Activated naive CD8-positive, alpha-beta T cell treated with anti-CD3 and anti-CD28 coated beads, Interleukin-2, amount 50 U/mL, for 24 hours (primary cell): ENCODE data around the gene PPP1R12C.
"Not testable (repeated sequence)": the region's sequence is repeated elsewhere in the genome, so short reads cannot be mapped to it uniquely, and the experiment has no call there.

Source experiments
- ATAC-seq: fragments of 150-1000 bp; cut with Tn5 transposase; one replicate; pipeline ENCODE4 v1.10.0; 2021
- DNase-seq: peaks from one replicate; pipeline ENCODE4 v3.0.0; 2021
- H3K27ac Mint-ChIP-seq: one replicate; pipeline ENCODE4 v1.8.0; 2021; ENCODE audit warnings: mild to moderate bottlenecking, mixed read lengths
- H3K27me3 Mint-ChIP-seq: one replicate; pipeline ENCODE4 v1.8.0; 2021; ENCODE audit warnings: mixed read lengths
- H3K36me3 Mint-ChIP-seq: one replicate; pipeline ENCODE4 v1.8.0; 2021; ENCODE audit warnings: low read depth, mixed read lengths
- H3K4me1 Mint-ChIP-seq: one replicate; pipeline ENCODE4 v1.8.0; 2021; ENCODE audit warnings: mixed read lengths
- H3K4me3 Mint-ChIP-seq: one replicate; pipeline ENCODE4 v1.8.0; 2021; ENCODE audit warnings: mild to moderate bottlenecking, moderate library complexity, mixed read lengths
- H3K9me3 Mint-ChIP-seq: one replicate; pipeline ENCODE4 v1.8.0; 2021; ENCODE audit warnings: mixed read lengths

Gene PPP1R12C

DNA sequence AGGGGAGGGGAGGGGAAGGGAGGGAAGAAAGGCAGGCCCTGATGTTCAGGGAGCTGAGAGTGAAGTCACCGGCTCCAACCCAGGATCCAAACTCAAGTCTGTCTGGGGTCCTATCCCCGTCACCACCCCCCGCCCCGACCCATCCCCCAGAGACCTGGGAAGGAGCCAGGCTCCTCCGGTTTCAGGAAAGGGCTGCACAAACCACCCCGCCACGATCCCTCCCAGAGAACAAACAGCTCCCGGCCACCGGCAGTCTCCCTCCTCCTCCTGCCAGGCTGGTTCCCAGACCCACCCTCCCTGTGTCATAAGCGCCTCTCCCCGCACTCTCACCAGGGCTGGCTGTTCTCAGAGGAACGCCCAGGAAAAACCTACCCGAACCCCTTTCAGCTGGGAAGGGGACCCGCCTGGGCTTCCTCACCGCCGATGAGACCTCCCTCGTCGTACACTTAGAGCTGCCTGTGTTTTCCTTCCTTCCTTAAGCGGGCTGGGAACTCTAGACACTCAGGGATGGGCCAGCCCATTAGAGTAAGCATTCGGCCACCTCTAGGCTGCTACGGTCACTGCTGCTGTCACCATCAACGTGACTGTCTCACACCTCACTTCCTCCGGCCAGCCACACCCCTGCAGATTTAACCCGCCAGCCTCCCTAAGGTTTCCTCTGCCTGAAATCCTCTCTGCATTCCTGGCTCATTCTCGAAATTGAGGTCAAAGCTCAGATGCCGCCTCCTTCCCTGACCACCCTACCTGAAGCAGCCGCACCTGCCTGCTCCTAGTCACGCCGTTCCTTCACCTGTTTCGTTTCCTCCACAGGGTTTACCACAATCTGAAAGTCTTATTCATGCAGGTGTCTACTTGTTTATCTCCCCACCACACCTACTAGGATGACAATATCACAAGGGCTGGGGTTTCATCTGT, 48.2 kb downstream of the PPP1R12C start:
- Mint-ChIP-seq H3K36me3 (peaks cover 4% of the 10 kb centered on the region), H3K27me3 (peaks cover 63% of the 10 kb centered on the region), H3K4me1 (peaks cover 8% of the 10 kb centered on the region), H3K9me3 (no peaks in the 10 kb centered on the region), H3K4me3 (no peak overlapping the region), H3K27ac (no peak overlapping the region)
- ATAC-seq (no peak), DNase-seq (no peak)

- Mint-ChIP-seq H3K27ac (no peak overlapping the region), H3K4me1 (peaks cover 10% of the 10 kb centered on the region), H3K36me3 (peaks cover 1% of the 10 kb centered on the region), H3K9me3 (no peaks in the 10 kb centered on the region), H3K27me3 (peaks cover 56% of the 10 kb centered on the region), H3K4me3 (no peak overlapping the region)
- no peak for DNase-seq
- no peak for ATAC-seq
Measured at GRCh38 chr19:55067869-55068268, 49.6 kb downstream of the PPP1R12C start.

- Mint-ChIP-seq H3K4me3 (no peak overlapping the region), H3K27me3 (peaks cover 44% of the 10 kb centered on the region), H3K4me1 (peaks cover 20% of the 10 kb centered on the region), H3K36me3 (no peaks in the 10 kb centered on the region), H3K9me3 (no peaks in the 10 kb centered on the region), H3K27ac (no peak overlapping the region)
- ATAC-seq (no peak), DNase-seq (no peak)
Measured at GRCh38 chr19:55066107-55066709, 51.2 kb downstream of the PPP1R12C start.

- not testable (repeated sequence) for H3K4me3 Mint-ChIP-seq, H3K27ac Mint-ChIP-seq, H3K36me3 Mint-ChIP-seq, H3K9me3 Mint-ChIP-seq, DNase-seq, ATAC-seq
- peaks cover 42% of the 10 kb centered on the region for H3K27me3 Mint-ChIP-seq
- H3K4me1 Mint-ChIP-seq: peaks cover 20% of the 10 kb centered on the region
Measured at GRCh38 chr19:55065516-55065915, 51.9 kb downstream of the PPP1R12C start.

- Mint-ChIP-seq H3K4me1 (peaks cover 13% of the 10 kb centered on the region), H3K36me3 (peaks cover 7% of the 10 kb centered on the region), H3K27ac (no peak overlapping the region), H3K27me3 (peaks cover 27% of the 10 kb centered on the region), H3K4me3 (peak overlapping the region; percentile 84), H3K9me3 (no peaks in the 10 kb centered on the region)
- ATAC-seq (no peak), DNase-seq (no peak)
Measured at GRCh38 chr19:55063492-55063843, 54.0 kb downstream of the PPP1R12C start.

DNA sequence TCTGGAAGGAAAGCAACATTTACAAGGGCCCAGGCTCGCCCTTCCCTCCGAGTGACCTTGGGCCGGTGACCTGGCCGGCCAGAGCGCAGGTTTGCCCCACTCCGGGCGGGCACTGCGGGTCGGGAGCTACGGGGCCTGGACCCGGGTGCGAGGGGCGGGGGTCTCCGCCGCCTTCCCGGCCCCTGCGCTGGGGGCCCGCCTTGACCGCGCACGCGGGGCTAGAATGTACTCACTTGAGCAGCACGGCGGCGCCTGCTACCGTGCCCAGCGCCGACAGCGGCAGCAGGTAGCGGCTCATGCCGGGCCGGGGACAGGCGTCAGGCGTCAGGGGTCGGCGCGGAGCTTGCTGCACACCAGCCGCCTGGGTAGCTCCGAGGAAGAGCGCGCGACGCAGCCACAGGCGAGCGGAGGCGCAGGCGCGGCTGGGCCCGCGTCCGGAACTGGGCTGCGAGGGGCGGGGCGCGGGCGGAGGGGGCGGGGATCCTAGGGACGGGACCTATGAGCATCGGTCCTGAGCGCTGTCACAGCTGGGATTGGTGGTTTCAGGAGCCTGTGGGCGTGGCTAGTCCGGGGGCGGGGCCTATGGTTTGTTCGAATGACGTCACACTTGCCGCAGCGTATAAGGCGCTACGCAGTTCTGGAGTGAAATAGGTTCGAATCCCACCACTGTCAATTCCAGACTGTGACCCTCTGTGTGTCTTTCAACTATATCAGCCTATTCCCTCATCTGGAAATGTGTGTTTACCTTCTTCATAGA, 54.5 kb downstream of the PPP1R12C start, which contains the start of gene RDH13:
TSS of gene RDH13 (minus strand) at position 414 of the 757 bp plus-strand sequence. CDS start at position 298, 116 bp downstream.
- peak; percentile 100 for DNase-seq
- ATAC-seq: peak; percentile 99
- H3K4me3 Mint-ChIP-seq: peak within 1 kb of the TSS; percentile 84
- H3K9me3 Mint-ChIP-seq: no peaks in the 10 kb centered on the region
- H3K27ac Mint-ChIP-seq: peak within 1 kb of the TSS; percentile 35
- peaks cover 10% of the 10 kb centered on the region for H3K36me3 Mint-ChIP-seq
- H3K4me1 Mint-ChIP-seq: peaks cover 13% of the 10 kb centered on the region
- H3K27me3 Mint-ChIP-seq: peaks cover 21% of the 10 kb centered on the region

DNA sequence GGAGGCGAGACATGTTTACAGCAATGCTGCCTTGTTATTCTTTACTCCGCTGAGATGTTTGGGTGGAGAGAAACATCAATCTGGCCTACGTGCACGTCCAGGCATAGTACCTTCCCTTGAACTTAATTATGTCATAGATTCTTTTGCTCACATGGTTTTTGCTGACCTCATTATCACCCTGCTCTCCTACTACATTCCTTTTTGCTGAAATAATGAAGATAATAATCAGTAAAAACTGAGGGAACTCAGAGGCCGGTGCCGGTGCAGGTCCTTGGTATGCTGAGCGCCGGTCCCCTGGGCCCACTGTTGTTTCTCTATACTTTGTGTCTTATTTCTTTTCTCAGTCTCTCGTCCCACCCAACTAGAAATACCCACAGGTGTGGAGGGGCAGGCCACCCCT, 57.1 kb downstream of the PPP1R12C start:
- peaks cover 13% of the 10 kb centered on the region for H3K4me1 Mint-ChIP-seq
- not testable (repeated sequence) for DNase-seq, ATAC-seq, H3K9me3 Mint-ChIP-seq, H3K27me3 Mint-ChIP-seq, H3K27ac Mint-ChIP-seq, H3K4me3 Mint-ChIP-seq
- H3K36me3 Mint-ChIP-seq: peaks cover 25% of the 10 kb centered on the region

DNA sequence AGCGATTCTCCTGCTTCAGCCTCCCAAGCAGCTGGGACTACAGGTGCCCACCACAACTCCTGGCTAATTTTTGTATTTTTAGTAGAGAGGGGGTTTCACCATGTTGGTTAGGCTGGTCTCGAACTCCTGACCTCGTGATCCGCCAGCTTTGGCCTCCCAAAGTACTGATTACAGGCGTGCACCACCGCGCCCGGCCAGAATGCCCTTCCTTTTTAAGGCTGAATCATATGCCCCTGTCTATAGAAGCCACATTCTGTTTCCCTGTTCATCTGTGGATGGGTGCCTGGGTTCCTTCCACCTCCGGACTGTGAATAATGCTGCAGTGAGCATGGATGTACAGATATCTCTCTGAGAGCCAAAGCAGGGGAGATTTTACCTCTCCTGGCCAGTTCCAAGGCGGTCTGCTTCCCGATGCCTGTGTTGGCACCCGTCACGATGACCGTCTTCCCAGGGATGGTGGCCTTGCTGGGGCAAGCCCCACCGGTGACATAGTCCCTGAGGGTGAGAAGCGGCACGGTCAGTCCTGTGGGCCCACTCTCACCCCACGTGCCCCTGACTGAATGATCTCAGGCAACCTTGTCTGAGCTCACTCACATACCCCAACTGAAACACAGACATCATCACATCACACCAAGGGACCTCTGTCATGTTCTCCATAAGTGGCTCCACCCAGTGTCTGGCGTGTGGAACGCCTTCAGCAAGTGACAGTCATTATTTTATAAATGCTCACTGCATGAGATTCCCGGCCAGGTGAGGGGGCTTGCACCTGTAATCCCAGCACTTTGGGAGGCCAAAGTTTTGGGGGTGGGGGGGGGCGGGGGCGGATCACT, 58.4 kb downstream of the PPP1R12C start:
- H3K4me3 Mint-ChIP-seq: no peak overlapping the region
- H3K9me3 Mint-ChIP-seq: no peaks in the 10 kb centered on the region
- H3K36me3 Mint-ChIP-seq: peaks cover 28% of the 10 kb centered on the region
- H3K27ac Mint-ChIP-seq: no peak overlapping the region
- no peaks in the 10 kb centered on the region for H3K27me3 Mint-ChIP-seq
- peaks cover 13% of the 10 kb centered on the region for H3K4me1 Mint-ChIP-seq
- ATAC-seq: no peak
- no peak for DNase-seq

GRCh38 chr19:55056827-55057226, 60.6 kb downstream of the PPP1R12C start:
- peaks cover 41% of the 10 kb centered on the region for H3K36me3 Mint-ChIP-seq
- H3K4me1 Mint-ChIP-seq: peaks cover 4% of the 10 kb centered on the region
- H3K4me3 Mint-ChIP-seq: no peak overlapping the region
- no peak for ATAC-seq
- H3K27ac Mint-ChIP-seq: no peak overlapping the region
- H3K9me3 Mint-ChIP-seq: no peaks in the 10 kb centered on the region
- DNase-seq: no peak
- no peaks in the 10 kb centered on the region for H3K27me3 Mint-ChIP-seq

DNA sequence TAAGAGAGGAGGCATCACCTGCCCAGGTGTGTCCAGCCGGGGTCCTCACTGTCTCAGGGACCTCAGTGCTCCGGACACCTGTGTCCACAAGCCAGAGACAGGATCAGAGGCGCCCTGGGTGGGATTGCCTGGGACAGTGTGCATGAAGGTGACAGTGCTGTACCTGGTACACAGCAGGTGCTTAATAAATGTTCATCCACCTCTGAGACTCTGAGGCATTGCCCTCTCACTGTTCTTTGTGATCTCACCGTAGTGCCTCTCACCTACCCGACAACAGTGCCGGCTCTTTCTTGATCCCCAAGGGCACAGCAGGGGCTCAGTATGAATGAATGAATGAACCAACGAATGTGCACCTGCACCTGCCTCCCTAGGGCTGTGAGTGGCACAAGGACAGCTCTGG, 63.7 kb downstream of the PPP1R12C start:
- no peak overlapping the region for H3K27ac Mint-ChIP-seq
- no peaks in the 10 kb centered on the region for H3K4me1 Mint-ChIP-seq
- ATAC-seq (no peak), DNase-seq (no peak)
- H3K36me3 Mint-ChIP-seq: peaks cover 40% of the 10 kb centered on the region
- no peaks in the 10 kb centered on the region for H3K9me3 Mint-ChIP-seq
- H3K27me3 Mint-ChIP-seq: no peaks in the 10 kb centered on the region
- H3K4me3 Mint-ChIP-seq: no peak overlapping the region

GRCh38 chr19:55050749-55051532, 66.5 kb downstream of the PPP1R12C start:
- DNase-seq: no peak
- Mint-ChIP-seq H3K27ac (no peak overlapping the region), H3K4me3 (no peak overlapping the region), H3K27me3 (no peaks in the 10 kb centered on the region), H3K4me1 (no peaks in the 10 kb centered on the region), H3K36me3 (peaks cover 30% of the 10 kb centered on the region), H3K9me3 (no peaks in the 10 kb centered on the region)
- no peak for ATAC-seq

GRCh38 chr19:55048446-55048845, 69.0 kb downstream of the PPP1R12C start:
- Mint-ChIP-seq H3K4me1 (no peaks in the 10 kb centered on the region), H3K27ac (no peak overlapping the region), H3K27me3 (no peaks in the 10 kb centered on the region), H3K4me3 (no peak overlapping the region), H3K9me3 (no peaks in the 10 kb centered on the region), H3K36me3 (peaks cover 29% of the 10 kb centered on the region)
- DNase-seq (no peak), ATAC-seq (no peak)

- H3K27me3 Mint-ChIP-seq: no peaks in the 10 kb centered on the region
Measured at GRCh38 chr19:55047951-55048350, 69.5 kb downstream of the PPP1R12C start.

More at GRCh38 chr19:55047951-55048350, 69.5 kb downstream of the PPP1R12C start:
- H3K36me3 Mint-ChIP-seq: peaks cover 28% of the 10 kb centered on the region
- DNase-seq (no peak), ATAC-seq (no peak)
- H3K4me1 Mint-ChIP-seq: peaks cover under 1% of the 10 kb centered on the region
- no peak overlapping the region for H3K4me3 Mint-ChIP-seq
- no peaks in the 10 kb centered on the region for H3K9me3 Mint-ChIP-seq
- no peak overlapping the region for H3K27ac Mint-ChIP-seq
